Suppressor macrophage treated with lipopolysaccharide for 4 hours (primary cell): ENCODE results near the gene ITGB6.

ENCODE experiments used
- DNase-seq: peaks from one replicate; pipeline ENCODE4 v3.0.0-alpha.2; 2020

Gene ITGB6

DNA sequence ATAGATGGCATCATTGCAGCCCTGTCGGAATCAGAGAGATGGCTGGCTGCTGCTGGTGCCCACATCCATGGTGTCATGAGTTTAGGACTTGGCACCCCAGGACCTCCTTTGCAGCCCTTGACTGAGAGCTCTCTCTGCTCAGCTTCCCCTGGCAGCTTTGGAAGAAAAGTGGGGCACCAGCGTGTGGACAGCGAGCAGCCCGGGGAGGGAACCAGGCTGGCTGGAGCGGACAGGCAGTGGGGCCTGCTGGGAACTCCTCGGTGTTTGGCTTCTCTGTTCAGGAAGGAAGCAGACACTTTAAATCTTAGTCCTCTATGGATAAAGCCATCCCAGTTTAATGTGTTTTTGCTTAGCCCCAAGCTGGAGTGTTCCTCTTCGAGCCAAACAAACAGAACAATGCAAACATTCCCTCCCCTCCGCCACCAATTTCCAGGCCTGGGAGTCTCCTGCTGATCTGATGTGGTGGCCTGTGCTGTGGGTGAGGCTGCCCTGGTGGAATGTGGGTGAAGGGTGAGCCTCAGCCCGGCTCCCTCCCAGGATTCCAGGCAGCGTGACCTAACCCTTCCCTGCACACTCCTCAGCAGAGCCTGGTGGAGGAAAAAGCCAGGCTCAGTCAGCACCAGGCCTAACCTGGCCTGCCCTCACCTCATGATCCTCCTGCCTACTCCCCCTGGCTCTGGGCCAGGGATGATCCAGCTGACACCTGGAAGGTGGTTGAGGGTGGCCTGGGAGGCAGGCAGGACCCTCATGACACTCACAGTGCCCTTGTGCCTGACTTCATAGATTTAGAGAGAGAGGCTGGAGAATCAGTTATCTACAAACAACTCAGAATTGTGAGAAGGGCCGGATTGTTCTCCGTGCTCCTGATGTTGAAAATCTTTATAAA lies 21.6 kb upstream of the ITGB6 start:
- no peak for DNase-seq

DNA sequence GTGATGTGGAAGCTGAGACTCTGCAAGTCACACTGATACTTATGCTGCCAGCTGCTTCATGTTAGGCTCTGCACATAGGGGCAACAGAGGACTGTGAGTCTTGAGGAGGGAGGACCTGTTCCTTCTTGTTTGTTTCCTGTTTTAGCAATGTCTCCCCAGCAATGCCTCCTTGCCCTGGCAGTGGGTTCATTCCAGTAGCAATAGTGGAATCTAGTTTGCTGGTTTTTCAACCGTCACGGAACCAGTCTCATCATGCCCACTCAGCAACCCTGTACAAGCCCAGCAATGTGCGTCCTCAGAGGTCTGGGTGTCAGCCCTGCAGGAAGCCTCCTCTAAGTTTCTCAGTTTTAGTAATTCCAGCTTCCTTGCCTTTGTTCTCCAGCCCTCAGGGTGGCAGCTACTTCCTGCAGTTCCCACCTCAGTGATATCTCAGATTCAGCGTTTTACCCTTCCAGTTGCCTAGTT lies 20.5 kb upstream of the ITGB6 start:
- DNase-seq = no peak

DNA sequence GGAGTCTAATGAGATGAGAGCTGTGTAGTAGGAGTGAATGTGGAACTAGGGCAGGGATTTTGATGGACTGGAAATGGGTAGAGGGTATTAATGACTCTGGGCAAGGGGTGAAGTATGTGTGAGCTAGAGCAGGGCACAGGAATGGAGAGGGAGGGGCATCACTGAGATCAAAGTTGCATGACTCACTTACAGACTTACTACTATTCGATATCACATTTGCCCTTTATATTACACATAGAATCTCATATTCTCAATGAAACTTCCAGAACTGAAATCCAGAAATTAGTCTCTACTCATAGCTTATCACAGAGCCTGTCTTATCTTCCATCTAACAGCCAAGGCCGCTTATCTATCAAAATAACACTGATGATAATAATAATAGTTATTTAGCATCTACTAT lies 20.0 kb upstream of the ITGB6 start:
- no peak for DNase-seq

DNA sequence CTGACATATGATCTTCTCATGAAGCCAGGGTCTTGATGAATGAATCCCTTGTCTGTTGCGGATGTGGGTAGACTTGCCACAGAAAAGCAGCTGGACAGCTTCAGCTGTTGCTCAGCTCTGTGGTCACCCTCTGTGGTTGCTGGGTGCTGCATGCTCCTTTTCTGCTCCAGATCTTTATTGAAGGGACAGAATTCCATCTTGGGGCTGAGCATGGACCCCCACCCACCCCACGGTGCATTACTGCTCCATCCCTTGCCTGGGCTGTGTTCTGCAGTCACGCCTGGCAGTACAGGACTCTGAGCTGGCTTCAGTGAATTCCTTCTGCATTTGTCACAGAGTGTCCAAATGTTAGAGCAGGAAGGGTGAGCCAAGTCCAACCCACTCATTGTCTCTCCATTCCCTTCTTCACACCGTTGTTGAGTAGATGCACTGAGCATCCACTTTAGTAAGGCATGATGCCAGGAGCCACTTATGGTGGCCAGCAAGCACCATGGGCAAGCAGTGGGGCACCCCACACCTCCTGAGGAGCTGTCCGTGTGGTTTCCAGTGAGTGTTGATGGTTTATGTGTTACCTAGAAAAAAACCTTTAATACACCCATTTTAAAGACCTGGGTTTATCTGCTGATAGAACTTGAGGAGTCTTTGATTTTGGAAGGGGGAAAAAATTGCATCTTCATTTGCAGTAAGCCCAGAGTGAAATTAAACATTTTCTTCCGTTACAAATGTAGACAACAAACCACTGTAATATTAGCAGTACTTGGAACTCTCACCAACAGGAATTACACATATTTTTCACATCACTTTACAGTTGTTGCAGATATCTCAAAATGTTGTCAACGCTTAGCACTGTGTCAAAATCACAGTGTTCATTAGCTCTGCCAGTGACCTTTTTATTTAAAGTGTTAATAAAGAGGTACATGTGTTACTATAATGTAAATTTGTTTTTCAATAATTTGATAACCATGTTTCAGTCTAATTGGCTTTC lies 14.7 kb upstream of the ITGB6 start:
- no peak for DNase-seq

DNA sequence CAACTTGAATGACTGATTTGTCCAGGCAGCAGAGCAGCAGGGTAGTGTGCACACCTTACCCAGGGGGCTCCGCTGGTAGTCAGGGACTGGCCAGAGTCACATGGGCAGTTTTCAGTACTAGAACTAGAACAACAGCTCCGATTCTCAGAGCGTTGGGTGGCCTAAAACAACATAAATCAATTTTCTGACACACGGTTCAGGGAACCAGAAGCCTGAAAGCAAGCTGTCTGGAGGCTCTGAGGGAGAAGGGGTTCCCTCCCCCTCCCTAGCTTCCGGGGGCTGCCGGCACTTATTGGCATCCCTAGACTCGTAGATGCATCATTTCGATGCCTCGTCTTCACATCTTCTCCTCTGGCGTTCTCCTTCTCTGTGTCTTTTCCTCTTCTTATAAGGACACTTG lies 13.4 kb upstream of the ITGB6 start:
- no peak for DNase-seq

DNA sequence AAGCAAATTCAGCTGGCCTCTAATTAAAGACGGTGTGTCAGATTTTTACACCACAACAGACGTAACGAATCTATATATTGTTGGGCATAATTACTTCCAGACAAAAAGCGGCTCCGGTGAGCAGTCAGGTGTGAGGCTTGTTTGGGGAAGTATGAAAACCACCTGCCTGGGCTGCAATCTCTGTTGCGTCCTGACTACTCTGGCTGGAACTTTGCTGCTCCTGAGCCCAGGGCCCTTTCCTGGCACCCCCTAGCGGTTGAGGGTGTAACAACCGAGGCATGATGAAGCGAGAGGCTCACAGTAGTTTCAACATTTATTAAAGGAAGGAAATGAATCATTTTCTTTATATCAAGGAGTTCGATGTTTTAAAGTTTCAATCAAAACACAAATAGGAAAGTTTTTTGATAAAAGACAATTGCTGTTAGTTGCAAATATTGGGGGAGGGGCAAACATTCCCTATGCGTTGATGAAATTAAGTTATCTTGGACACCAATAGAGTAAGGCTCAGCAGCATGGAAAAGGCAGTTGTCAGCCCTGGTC lies 10.6 kb upstream of the ITGB6 start:
- peak; percentile 87 for DNase-seq

DNA sequence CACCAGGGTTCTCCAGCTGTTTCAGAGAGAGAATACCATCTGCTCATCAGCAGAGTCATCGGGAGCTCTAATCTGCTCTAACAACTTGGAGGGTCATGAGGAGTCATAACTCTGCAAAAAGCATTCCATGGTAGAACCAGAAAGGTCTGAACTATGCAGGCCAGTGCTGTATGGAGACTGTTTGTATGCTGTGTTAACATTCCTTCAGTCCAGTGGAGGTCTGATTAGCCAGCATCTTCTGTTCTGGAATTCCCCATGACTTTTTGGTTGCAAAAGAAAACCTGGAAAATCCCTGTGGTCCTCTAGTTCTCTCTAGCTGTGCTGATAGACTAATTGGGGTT lies 9.4 kb upstream of the ITGB6 start:
- peak; percentile 86 for DNase-seq

DNA sequence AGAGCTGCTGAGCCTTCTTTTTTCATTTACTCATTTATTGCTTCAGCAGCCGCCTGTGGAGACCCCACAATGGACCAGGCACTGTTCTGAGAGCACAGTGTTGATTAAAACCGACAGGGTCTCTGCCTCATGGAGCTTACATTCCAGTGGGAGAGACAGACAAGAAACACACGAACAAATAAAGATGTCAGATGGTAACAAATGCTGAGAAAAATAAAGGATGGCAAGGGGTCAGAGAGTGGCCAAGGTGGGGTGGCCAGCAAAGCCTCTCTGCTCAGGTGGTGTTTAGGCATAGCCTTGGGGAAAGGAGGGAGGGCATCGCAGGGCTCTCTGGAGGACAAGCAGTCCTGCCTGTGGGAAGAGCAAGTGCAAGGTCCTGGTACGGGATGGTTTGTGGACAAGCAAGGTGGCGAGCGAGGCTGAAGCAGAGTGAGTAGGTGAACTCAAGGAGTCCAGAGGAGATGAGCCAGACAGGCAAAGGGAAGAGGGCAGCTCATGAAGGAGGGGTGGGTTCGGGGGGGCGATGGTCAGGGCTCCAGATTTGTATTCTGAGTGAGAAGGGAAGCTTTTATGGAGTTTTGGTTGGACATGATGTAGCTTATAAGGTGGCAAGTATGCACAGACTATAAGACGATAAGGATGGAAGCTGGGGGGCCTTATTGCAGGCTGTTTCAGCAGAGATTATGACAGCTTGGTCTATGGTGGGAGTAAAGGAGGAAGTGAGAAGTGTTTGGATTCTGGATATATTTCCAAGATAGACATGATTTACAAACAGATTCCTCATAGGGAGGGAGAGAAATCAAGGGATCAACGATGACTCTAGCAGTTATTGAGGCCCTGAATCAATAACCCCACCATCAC lies 8.8 kb upstream of the ITGB6 start:
- peak; percentile 40 for DNase-seq

DNA sequence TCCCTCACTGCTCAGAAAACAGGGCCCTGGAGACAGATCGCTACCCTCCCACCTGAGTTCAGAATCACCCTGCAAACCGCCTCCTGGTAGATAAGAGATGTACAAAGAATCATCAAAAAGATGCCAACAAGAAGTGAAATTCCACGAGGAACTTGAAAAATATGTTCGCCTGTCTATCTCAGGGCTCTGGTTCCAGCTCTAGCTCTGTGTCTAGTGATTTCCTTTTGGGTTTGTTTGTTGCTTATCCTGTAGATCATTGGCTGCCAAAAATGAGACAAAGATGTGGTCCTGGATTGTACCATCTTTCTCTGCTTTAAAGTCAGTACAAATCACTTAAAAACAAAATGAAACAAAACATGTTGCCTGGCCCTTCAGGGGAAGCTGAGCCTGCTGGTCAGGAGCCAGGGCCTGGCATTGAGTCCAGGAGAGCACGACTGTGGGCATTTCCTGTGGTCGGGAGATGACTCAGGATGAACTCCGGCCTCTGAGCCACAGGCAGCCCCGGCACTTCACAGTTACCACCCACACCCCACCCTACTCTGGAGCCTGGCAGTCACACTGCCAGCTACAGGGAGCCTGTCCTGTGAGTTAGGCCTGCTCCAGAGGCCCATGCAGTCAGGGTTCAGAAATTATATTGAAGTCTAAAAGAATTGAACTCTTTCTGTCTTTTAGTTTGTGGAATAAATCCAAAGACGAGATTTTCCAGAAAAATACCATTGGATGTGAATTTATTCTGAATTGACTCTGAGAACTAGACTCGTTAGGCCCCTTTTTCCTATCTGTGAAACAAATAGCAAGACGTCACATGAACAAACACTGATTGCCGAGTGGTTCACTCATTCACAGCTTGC lies 8.0 kb upstream of the ITGB6 start:
- peak; percentile 94 for DNase-seq

DNA sequence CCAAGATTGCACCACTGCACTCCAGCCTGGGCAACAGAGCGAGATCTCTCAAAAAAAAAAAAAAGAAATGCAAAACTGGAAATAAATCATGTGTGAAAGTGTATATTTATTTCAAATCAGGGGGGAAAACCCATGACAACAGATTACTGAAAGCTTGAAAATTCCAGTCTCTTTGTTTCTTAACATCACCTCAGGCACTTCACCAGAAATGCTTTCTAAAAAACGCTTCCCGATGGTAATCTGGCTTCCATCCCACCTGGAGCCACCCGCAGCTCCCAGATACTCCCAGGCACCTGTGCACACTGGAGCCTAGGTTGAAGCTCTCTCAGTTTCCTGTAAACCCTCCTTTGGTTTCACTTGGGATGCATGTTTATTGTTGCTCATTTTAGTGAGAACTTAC lies 7.2 kb upstream of the ITGB6 start:
- DNase-seq = peak; percentile 66

DNA sequence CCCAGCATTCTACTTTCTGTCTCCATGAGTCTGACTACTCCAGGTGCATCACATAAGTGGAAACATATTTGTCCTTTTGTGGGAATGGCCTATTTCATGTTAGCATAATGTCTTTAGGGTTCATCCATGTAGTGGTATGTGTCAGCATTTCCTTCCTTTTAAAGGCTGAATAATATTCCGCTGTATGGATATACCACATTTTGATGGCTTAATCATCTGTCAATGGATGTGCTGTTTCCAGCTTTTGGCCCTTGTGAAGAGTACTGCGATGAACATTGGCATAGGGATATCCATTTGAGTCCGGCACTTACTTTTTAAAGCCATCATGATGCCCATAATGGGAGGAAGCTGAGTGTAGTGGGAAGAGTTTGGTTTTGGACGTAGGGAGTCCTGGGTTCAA lies 6.4 kb upstream of the ITGB6 start:
- DNase-seq = no peak

DNA sequence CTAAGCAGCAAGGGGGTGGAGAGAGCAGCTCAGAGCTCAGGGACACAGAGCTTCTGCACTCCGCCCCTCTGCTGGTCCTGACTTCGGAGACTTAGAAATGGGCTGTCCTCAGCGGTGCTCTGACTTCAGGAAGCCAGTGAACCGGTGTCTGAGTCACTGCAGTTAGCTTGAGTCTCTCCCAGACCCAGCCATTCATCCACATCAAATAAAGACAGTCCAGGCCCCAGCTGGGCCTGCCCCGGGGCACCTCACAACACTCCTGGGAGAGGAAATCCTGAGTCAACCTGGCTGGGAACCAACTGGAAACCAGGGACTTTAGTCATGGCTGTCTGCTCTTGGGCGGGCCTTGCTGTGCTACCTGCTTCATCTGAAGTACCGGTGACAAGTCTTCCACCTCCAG lies 5.4 kb upstream of the ITGB6 start:
- DNase-seq = no peak

DNA sequence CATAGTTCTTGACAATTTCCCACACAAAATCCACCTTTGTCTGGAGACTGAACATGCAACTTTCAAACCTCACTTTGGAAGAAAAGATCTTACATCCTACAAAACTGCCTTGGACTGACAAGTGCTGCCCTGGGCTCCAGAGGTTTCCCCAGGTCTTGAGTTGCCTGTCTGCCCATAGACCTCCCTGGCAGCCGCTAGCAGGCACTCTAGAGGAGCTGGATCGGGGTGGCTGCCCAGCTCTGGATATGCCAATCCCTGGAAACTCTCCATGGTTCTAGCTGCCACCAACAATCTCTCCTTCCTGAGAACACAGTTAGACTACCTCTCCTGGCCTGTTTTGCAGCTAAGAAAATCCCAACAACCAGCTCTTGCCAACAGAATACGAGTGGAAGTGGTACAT lies 3.4 kb upstream of the ITGB6 start:
- DNase-seq = no peak

DNA sequence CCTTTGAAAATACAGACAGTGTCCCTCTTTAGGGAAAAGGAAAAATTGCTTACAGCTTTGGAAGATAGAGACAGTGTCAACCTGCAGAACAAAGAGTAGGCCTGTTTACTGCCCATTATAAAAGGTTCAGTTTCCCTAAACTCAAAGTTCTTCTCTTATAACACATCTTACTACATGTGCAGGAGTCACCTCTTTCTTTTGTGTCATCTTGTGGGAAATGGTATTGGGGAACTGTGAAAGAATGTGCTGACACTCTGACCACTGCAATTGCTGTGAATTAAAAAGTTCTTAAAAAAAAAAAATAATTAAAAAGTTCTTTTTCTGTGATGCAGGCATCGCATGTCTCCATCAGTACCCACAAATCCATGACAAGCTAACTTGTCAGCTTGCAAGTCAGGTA lies 2.9 kb upstream of the ITGB6 start:
- no peak for DNase-seq

DNA sequence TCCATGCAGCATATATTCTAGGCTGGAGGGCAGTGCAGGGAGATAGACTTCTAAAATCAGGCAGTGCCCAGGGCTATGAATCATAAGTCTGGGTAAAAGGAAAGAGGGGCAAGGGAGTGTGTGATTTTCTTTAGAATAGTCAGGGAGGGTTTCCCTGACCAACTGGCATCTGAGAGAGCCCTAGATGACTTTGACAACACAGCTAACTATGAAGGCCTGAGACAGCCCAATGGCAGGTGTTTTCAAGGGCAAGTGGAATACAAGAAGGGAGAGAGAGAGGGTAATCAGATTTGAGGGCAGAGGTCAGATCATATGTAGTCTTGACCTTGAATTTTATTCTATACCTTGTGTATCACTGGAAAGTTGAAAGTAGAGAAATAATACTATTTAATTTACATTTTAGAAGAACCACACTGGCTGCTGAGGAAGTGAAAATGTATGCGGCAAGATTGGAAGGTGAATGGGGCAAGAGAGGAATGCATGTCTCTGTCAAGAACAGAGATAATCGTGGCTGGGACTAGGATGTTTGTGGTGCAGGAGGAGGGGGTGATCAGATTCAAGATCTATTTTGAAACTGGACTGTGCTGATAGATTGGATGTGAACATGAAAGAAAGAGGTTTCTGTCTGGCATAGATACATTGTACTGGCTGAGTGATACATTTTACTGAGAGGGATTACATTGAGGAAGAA lies 1.9 kb upstream of the ITGB6 start:
- no peak for DNase-seq

DNA sequence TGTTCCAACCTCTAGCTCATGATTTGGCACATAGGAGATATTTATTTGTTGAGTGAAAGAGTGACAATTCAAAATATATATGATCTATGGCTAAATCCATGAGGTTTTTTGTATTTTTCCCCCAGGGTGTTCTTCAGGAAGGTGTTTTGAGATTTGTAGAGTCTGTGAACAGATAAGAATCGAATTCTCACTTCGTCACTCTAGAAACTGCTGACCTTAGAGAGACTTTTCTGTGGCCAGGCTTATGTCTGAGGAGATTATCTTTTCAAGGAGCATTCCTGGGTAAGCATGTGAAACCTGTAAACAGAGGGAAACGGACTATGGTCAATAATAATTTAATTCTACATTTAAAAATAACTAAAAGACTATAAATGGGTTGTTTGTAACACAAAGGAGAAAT lies 849 bp upstream of the ITGB6 start:
- no peak for DNase-seq

DNA sequence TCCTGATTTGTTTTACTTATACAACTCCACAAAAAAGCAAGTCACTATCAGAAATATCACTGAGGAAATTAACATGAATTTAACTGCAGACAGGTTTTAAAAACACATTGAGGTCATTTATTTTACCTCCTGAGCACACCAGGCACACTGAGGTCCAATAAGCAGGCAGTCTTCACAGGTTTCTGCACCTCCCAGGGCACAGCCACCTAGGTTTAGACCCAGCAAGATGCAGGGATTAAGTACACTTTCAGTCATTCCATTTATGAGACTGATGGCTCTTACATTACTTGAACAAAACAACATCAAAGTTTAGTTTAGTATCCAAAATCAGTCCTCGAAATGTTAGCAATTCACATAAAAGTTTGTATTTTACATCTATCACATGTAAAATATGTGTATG lies 1.0 kb downstream of the ITGB6 start:
- no peak for DNase-seq

DNA sequence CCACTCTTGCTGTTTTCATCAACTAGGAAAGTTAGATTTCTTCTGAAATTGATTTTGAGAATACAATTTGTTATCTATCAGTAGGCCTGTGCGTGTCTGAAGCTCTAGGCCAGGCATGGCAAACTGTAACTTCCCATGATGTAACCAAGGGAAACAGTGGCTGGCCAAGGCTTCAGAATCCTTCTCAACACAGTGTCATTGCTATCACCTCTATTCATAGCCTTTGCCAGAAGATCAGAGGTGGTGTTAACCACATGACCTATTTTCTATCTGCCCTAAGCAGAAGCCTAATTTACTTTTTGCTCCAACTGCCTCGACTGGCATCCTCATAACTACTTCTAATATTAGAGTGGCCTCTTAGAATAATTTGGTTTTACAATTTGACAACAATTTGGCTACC lies 2.5 kb downstream of the ITGB6 start:
- no peak for DNase-seq

DNA sequence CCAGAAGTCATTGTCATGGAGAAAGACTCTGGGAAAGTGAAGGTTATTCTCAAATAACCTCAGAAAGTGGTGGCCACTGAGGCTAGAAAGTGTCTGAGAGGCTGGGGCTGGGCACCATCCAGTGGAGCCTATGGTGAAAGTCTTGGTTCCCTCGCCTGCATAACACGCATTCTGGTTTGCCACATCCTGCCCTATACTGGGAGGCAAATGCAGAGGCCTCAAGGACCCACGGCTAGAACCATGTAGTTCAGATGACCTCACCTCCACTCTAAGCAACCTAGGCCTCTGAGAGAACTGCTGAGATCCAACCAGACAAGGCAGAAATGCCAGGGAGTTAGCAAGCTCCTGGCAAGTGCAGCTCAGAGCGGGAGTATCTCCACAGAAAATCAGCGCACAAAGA lies 5.1 kb downstream of the ITGB6 start:
- DNase-seq = no peak

DNA sequence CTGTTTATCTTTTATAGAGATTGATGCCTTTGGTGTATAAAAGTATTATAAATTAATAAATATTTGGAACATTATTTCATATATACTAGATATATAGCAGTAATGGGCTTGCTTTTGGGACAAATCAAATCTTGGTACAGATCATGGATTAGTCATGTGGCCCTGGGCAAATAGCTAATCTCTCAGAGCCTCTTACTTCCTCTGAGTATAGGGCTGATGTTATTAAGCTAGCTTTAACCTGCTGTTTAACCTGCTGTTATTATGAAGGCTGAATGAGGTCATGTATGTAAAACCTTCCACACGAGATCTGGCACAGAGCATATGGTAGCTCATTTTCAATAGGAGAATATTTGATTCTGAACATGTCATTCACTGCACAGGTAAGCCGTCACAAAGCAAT lies 5.7 kb downstream of the ITGB6 start:
- no peak for DNase-seq
